Heart left ventricle (tissue), 13 donors: ENCODE results near the gene MRPL22.

Source experiments
- POLR2A ChIP-seq, 2 donors: fragments of 450-650 bp; IDR thresholded peaks; one replicate each; pipeline ENCODE4 v1.6.1; 2017; ENCODE audit warnings: antibody characterized with exemption in 2 of 2, mild to moderate bottlenecking in 2 of 2, moderate library complexity in 2 of 2
- TF ChIP-seq, protein P1 (sequence below), 12 donors: fragments of 200-600 bp; sonication (generic) in 4 of 12; IDR thresholded peaks; one replicate each; pipeline versions ENCODE4 v1.5.0 to v1.8.0; 2018 to 2022; ENCODE audit warnings: antibody characterized with exemption in 12 of 12, mild to moderate bottlenecking in 5 of 12
- donor health status: ischemic (EF 13 %, LVEDD 7.1; RV severe dilation, severe dysfunction).
- donor health status: DM: no; HTN: yes; CAD: no.
- donor health status: DM: no; HTN: no; CAD: no.
- donor health status: ischemic (EF 25% LVEDD 6.9; RV normal size, moderate dysfunction).
- donor health status: ischemic (EF 25% LVEDD 5.7; RV mildly dilated, moderate dysfunction).
- donor health status: ischemic (EF 35%, LVEDD 5.7; RV mildly dilated, moderate dysfunction).
- donor health status: nonischemic (EF 11% LVEDD 7.7; RV severe dilation, severe dysfunction).
- donor health status: DM: yes; HTN: yes; CAD: no.
- donor health status: PGD.
- donor health status: ischemic (EF 29% LVEDD 5.4; RV normal size, mild dysfunction).
- donor health status: nonischemic (EF 23%, LVEDD 6.1; RV moderate dilation, normal function).

DNA sequence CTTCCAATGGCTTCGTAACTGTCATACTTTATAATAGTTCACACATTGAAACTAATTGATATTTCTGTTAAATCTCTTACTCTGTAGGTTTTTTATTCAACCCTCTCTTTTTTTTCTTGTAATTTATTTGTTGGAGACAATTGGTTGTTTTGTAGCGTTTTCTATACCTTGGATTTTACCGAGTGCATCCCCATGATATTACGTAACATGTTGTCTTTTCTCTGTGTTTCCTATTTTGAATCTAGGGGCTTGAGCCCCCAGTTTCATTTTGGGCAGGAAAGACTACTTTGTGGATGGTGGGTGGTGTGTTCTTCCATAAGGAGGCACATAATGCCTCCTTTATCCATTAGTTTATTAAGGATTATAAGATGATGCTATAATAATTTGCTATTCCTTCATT is 7.4 kb downstream of the MRPL22 start:
- TF ChIP-seq, protein P1, sequence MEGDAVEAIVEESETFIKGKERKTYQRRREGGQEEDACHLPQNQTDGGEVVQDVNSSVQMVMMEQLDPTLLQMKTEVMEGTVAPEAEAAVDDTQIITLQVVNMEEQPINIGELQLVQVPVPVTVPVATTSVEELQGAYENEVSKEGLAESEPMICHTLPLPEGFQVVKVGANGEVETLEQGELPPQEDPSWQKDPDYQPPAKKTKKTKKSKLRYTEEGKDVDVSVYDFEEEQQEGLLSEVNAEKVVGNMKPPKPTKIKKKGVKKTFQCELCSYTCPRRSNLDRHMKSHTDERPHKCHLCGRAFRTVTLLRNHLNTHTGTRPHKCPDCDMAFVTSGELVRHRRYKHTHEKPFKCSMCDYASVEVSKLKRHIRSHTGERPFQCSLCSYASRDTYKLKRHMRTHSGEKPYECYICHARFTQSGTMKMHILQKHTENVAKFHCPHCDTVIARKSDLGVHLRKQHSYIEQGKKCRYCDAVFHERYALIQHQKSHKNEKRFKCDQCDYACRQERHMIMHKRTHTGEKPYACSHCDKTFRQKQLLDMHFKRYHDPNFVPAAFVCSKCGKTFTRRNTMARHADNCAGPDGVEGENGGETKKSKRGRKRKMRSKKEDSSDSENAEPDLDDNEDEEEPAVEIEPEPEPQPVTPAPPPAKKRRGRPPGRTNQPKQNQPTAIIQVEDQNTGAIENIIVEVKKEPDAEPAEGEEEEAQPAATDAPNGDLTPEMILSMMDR (IDR thresholded peaks at IDR 0.05): no peak
- TF ChIP-seq POLR2A (IDR thresholded peaks at IDR 0.05): no peak
